ENCODE results near the gene YTHDF1.

Gene YTHDF1

GRCh38 chr20:63154395-63154794 lies 61.5 kb downstream of the YTHDF1 start:
- no peak for DNase-seq

GRCh38 chr20:63153254-63154221 lies 62.4 kb downstream of the YTHDF1 start:
- DNase-seq, result no peak

- DNase-seq, result no peak
Observed at GRCh38 chr20:63152322-63153253, 63.3 kb downstream of the YTHDF1 start.

GRCh38 chr20:63151554-63152321 lies 64.2 kb downstream of the YTHDF1 start:
- no peak for DNase-seq

GRCh38 chr20:63150911-63151531 lies 64.9 kb downstream of the YTHDF1 start:
- DNase-seq, result no peak

GRCh38 chr20:63150391-63150898 lies 65.5 kb downstream of the YTHDF1 start:
- no peak for DNase-seq

GRCh38 chr20:63149531-63150192 lies 66.3 kb downstream of the YTHDF1 start:
- DNase-seq, result no peak

GRCh38 chr20:63148696-63149095 lies 67.2 kb downstream of the YTHDF1 start:
- no peak for DNase-seq

GRCh38 chr20:63147532-63147931 lies 68.4 kb downstream of the YTHDF1 start:
- no peak for DNase-seq
